Stimulated activated CD4-positive, alpha-beta T cell treated with anti-CD3 and anti-CD28 coated beads, Interleukin-4, amount 100 ng/mL, for 4 hours (primary cell): ENCODE measurements around the gene GPAT3.
A peak's percentile ranks its signal among the peaks of the same experiment; 100 is the strongest.
"Not testable (repeated sequence)": the region's sequence is repeated elsewhere in the genome, so short reads cannot be mapped to it uniquely, and the experiment has no call there.

Experiments
- DNase-seq, 2 experiments: peaks; one replicate each; pipeline ENCODE4 v3.0.0-alpha.2; 2020

The GPAT3 gene

GRCh38 chr4:83552924-83553323 is 17.0 kb downstream of the GPAT3 start:
- DNase-seq: no peak

- no peak for DNase-seq
Measured at GRCh38 chr4:83556006-83556707, 20.2 kb downstream of the GPAT3 start.

GRCh38 chr4:83556816-83557215 is 20.9 kb downstream of the GPAT3 start:
- no peak for DNase-seq

GRCh38 chr4:83558059-83558653 is 22.2 kb downstream of the GPAT3 start:
- DNase-seq: no peak

GRCh38 chr4:83558680-83559079 is 22.8 kb downstream of the GPAT3 start:
- DNase-seq: no peak

- DNase-seq: no peak
Measured at GRCh38 chr4:83560523-83560922, 24.6 kb downstream of the GPAT3 start.

- DNase-seq: peak in 1 of 2 experiments; percentile 11
Measured at GRCh38 chr4:83561381-83561780, 25.5 kb downstream of the GPAT3 start.

GRCh38 chr4:83563998-83564397 is 28.1 kb downstream of the GPAT3 start:
- no peak for DNase-seq

- no peak for DNase-seq
Measured at GRCh38 chr4:83568062-83568461, 32.2 kb downstream of the GPAT3 start.

GRCh38 chr4:83569429-83569828 is 33.5 kb downstream of the GPAT3 start:
- DNase-seq: no peak

GRCh38 chr4:83569987-83570386 is 34.1 kb downstream of the GPAT3 start:
- DNase-seq: no peak

- no peak for DNase-seq
Measured at GRCh38 chr4:83572848-83573247, 36.9 kb downstream of the GPAT3 start.

GRCh38 chr4:83574247-83574646 is 38.3 kb downstream of the GPAT3 start:
- DNase-seq: no peak

GRCh38 chr4:83576237-83576636 is 40.3 kb downstream of the GPAT3 start:
- DNase-seq: not testable (repeated sequence)

GRCh38 chr4:83581411-83582288 is 45.7 kb downstream of the GPAT3 start:
- no peak for DNase-seq

GRCh38 chr4:83582289-83582785 is 46.4 kb downstream of the GPAT3 start:
- DNase-seq: no peak

GRCh38 chr4:83585982-83586508 is 50.1 kb downstream of the GPAT3 start:
- DNase-seq: no peak

- no peak for DNase-seq
Measured at GRCh38 chr4:83589279-83589678, 53.4 kb downstream of the GPAT3 start.

- no peak for DNase-seq
Measured at GRCh38 chr4:83591056-83591455, 55.1 kb downstream of the GPAT3 start.

- no peak for DNase-seq
Measured at GRCh38 chr4:83591730-83592129, 55.8 kb downstream of the GPAT3 start.

GRCh38 chr4:83599183-83599582 is 63.3 kb downstream of the GPAT3 start:
- no peak for DNase-seq

GRCh38 chr4:83603129-83603528 is 67.2 kb downstream of the GPAT3 start:
- no peak for DNase-seq

GRCh38 chr4:83604321-83604720 is 68.4 kb downstream of the GPAT3 start:
- DNase-seq: no peak
